NB4 (cell line): ENCODE data around the gene VAV2.

Experiments used
- DNase-seq: peaks from one replicate; pipeline ENCODE4 v3.0.0; 2010; ENCODE audit warnings: low read depth
- H3K4me3 ChIP-seq: one replicate; pipeline ENCODE4 v1.5.1; 2011; ENCODE audit warnings: mild to moderate bottlenecking, low read depth, low read length, moderate library complexity
- MYC ChIP-seq: IDR thresholded peaks from 2 replicates; pipeline ENCODE4 v1.6.1; 2011; ENCODE audit warnings: low read depth, low read length
- POLR2A ChIP-seq: IDR thresholded peaks from 2 replicates; pipeline ENCODE4 v1.6.1; 2011; ENCODE audit warnings: mild to moderate bottlenecking; ENCODE audit not compliant: insufficient read length; ENCODE audit errors: extremely low read depth
- TF ChIP-seq, protein P1 (sequence below): IDR thresholded peaks from 2 replicates; pipeline ENCODE4 v1.6.1; 2011; ENCODE audit warnings: low read depth, low read length
- TF ChIP-seq, protein P2 (sequence below): IDR thresholded peaks from one replicate; pipeline ENCODE4 v1.5.1; 2012; ENCODE audit warnings: low read depth, low read length

The VAV2 gene

DNA sequence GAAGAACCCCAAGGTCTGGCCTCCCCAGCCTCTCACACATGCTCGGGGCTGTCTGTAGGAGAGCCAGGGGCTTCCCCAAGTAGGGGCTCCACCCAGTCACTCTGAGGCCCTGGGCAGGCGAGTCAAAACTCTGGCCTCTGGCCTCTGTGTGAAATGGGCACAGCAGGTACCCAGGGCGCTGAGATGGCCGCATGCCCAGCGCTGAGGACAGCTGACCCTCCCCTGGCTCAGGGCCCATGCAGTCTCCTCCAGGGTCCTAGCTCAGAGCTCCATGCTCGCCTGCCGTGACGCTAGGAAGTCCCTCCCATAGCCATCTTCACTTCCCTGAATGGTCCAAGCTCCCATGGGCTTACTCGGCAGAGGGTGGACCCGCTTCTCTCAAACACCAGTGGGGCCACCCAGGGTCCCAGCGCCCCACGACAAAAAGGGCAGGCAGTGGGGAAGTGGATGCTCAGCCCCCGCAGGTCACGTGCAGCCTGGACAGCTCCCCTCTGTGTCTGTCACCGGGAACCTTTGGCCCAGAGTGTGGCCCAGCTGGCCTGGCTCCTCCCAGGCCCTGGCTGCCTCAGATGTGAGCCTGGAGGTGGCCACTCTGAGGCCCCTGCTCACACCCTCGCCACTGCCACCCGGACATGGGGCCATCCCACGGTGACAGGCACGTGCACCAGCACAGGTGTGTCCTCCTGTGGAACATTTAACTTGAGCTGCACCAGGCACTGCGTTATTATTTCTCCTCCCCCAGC is 12.2 kb upstream of the VAV2 start:
- H3K4me3 ChIP-seq, result no peak overlapping the region
- DNase-seq, result no peak
- TF ChIP-seq, protein P1, sequence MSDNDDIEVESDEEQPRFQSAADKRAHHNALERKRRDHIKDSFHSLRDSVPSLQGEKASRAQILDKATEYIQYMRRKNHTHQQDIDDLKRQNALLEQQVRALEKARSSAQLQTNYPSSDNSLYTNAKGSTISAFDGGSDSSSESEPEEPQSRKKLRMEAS, result no peak
- TF ChIP-seq, protein P2, sequence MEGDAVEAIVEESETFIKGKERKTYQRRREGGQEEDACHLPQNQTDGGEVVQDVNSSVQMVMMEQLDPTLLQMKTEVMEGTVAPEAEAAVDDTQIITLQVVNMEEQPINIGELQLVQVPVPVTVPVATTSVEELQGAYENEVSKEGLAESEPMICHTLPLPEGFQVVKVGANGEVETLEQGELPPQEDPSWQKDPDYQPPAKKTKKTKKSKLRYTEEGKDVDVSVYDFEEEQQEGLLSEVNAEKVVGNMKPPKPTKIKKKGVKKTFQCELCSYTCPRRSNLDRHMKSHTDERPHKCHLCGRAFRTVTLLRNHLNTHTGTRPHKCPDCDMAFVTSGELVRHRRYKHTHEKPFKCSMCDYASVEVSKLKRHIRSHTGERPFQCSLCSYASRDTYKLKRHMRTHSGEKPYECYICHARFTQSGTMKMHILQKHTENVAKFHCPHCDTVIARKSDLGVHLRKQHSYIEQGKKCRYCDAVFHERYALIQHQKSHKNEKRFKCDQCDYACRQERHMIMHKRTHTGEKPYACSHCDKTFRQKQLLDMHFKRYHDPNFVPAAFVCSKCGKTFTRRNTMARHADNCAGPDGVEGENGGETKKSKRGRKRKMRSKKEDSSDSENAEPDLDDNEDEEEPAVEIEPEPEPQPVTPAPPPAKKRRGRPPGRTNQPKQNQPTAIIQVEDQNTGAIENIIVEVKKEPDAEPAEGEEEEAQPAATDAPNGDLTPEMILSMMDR, result no peak
- TF ChIP-seq POLR2A, result no peak
- no peak for TF ChIP-seq MYC

DNA sequence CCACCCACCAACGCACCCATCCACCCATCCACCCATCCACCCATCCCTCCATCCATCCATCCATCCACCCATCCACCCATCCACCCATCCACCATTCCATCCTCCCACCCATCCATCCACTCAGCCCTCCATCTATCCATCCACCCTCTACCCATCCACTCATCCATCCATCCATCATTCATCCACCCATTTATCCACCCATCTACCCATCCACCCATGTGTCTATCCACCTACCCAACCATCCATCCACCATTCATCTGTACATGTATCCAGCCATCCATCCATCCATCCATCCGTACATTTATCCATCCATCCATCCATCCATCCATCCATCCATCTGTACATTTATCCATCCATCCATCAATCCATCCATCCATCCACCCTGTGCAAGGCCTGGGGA is 11.1 kb upstream of the VAV2 start:
- no peak overlapping the region for H3K4me3 ChIP-seq
- DNase-seq, result no peak
- TF ChIP-seq POLR2A (no peak), MYC (no peak)
- TF ChIP-seq, protein P2, result no peak
- TF ChIP-seq, protein P1, result no peak

DNA sequence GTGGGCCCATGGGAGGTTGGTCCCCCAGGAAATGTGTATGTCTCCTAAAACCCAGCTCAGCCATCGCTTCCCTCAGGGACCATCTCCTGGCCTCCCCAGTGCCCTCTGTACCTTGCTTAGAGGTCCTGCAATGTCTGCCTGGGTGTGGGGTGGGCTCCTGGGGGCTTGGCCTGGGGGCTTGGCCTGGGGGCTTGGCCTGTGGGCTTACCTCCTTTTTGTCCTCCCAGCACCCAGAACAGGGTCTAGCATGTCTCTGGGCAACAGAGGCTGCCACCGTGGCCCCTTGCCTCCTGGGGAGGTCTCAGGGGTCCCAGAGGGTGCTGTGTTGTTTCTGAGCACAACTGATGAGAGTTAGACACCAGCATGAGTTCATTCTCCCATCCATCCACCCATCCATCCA is 10.7 kb upstream of the VAV2 start:
- no peak for DNase-seq
- no peak overlapping the region for H3K4me3 ChIP-seq
- TF ChIP-seq, protein P2, result no peak
- TF ChIP-seq POLR2A, result no peak
- TF ChIP-seq, protein P1, result no peak
- no peak for TF ChIP-seq MYC

DNA sequence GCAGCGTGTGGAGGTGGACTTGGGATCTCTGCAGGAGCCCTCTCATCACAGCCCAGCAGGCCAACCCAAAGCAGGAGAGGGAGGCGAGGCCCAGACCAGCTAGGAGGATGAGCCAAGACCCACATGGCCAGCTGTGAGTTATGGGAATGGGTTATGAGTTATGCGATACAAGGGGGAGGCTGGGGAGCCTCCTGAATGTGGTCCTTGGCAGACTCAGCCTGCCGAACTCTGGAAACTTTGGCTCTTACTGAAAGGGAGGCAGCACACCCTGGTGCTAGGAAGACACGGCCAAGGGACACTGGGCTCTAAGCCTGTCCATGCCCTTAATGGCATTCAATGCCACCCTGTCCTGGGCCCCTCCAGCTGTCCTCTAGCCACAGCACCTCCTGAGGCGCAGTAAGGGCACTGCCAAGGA is 7.7 kb upstream of the VAV2 start:
- TF ChIP-seq, protein P1, result no peak
- no peak for TF ChIP-seq MYC
- no peak for TF ChIP-seq POLR2A
- TF ChIP-seq, protein P2, result no peak
- no peak for DNase-seq
- no peak overlapping the region for H3K4me3 ChIP-seq

DNA sequence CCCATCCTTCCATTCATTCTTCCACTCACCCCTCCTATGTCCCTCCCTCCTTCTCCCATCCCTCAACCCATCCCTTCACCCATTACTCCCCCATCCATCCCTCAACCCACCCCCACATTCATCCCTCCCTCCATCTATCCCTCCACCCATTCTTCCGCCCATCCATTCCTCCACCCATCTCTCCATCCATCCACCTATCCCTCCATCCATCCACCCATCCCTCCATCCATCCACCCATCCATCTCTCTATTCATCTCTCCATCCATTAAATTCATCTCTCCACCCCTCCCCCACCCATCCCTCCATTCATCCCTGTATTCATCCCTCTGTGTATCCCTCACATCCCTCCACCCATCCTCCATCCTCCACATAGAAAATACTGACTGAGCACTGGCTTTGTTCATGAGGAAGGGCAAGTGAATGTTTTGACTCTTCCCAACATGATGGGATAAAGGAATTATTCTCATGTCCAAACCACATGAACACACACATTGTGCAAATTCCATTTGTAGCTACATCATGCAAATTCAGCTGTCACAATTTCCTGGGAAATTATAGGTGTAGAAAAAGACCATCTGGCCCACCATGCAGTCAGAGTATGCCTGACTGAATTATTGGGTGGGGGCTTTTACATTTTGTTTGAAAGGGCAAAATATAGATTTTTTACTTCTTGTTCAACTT is 6.9 kb upstream of the VAV2 start:
- TF ChIP-seq, protein P1, result no peak
- TF ChIP-seq, protein P2, result no peak
- TF ChIP-seq MYC, result no peak
- no peak for TF ChIP-seq POLR2A
- DNase-seq, result no peak

DNA sequence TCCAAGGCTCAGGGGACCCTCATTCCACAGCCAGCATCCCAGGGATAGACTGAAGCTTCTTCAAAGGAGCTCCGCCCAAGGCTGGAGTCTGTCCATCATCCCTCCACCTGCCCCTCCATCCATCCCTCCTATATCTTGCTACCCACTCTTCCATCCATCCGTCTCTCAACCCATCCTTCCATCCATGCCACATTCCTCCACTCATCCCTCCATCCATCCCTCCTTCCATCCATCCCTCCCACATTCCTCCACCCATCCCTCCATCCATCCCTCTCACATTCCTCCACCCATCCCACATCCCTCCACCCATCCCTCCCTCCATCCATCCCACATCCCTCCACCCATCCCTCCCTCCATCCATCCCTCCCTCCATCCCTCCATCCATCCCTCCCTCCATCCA is 5.5 kb upstream of the VAV2 start:
- H3K4me3 ChIP-seq, result no peak overlapping the region
- TF ChIP-seq, protein P2, result no peak
- no peak for TF ChIP-seq MYC
- no peak for TF ChIP-seq POLR2A
- TF ChIP-seq, protein P1, result no peak
- no peak for DNase-seq

More for the DNA sequence above, 6.9 kb upstream of the VAV2 start:
- no peak overlapping the region for H3K4me3 ChIP-seq
